Body of pancreas (tissue), 4 donors: ENCODE data around the gene CETN1. TPM values are rescaled to one million over a fixed set of nuclear protein-coding genes. Genes with fewer than 3 reads are reported as not detected.

Experiments
- ATAC-seq: fragments of 150-250 bp; one replicate; pipeline ENCODE4 v1.9.1; 2016
- DNase-seq, 4 donors: peaks; one replicate each; pipeline ENCODE4 v3.0.0-alpha.2; 2019
- H3K27ac ChIP-seq, 4 donors: fragments of 200-600 bp; sonication (generic); 1 replicate in 3 of 4; 2 replicates in 1 of 4; pipeline versions ENCODE4 v1.5.1 to v1.6.1; 2016 to 2019; ENCODE audit warnings: mild to moderate bottlenecking in 1 of 4, mixed read lengths in 1 of 4, moderate library complexity in 1 of 4
- H3K27me3 ChIP-seq, 2 donors: fragments of 200-600 bp; sonication (generic); one replicate each; pipeline ENCODE4 v1.6.0; 2016; ENCODE audit warnings: mild to moderate bottlenecking in 1 of 2
- H3K36me3 ChIP-seq, 2 donors: fragments of 200-600 bp; sonication (generic); replicated peaks in 1 of 2; 2 replicates each; pipeline ENCODE4 v1.5.1; 2016; ENCODE audit warnings: low read depth in 2 of 2; ENCODE audit not compliant: insufficient read depth in 1 of 2
- H3K4me1 ChIP-seq: fragments of 200-600 bp; sonication (generic); one replicate; pipeline ENCODE4 v1.6.0; 2016
- H3K4me3 ChIP-seq, 2 donors: fragments of 200-600 bp; sonication (generic); 1 replicate in 1 of 2; 2 replicates in 1 of 2; pipeline ENCODE4 v1.5.1; 2016 to 2019
- H3K9me3 ChIP-seq, 3 donors: fragments of 200-600 bp; sonication (generic); 1 replicate in 2 of 3; 2 replicates in 1 of 3; pipeline ENCODE4 v1.5.1; 2016
- POLR2A ChIP-seq, 3 donors: fragments of 450-650 bp; IDR thresholded peaks; one replicate each; pipeline ENCODE4 v1.6.1; 2016; ENCODE audit warnings: antibody characterized with exemption in 3 of 3, mild to moderate bottlenecking in 2 of 3
- WGBS, 2 donors: methylation state at CpG; one replicate each; pipeline ENCODE4 v1.1.5; 2017; 5-methylcytosine and 5-hydroxymethylcytosine counted together
- intact Hi-C: fragments of 100-400 bp; cut with DNase I; formaldehyde crosslinking; loops from one replicate; pipeline ENCODE4 v1.15.1; 2023
- total RNA-seq, 2 donors: library from RNA; depleted of rRNA; stranded (reverse); fragments of >200 nt; gene quantifications; one replicate each; pipeline ENCODE4 v1.1.0, GENCODE V29; 2016
- TF ChIP-seq, protein P1 (sequence below), 7 experiments: fragments of 450-650 bp in 4 of 7; fragments of 200-600 bp in 3 of 7; sonication (generic) in 3 of 7; IDR thresholded peaks; one replicate each; pipeline ENCODE4 v1.5.1; 2016 to 2019; ENCODE audit warnings: antibody characterized with exemption in 7 of 7

Gene CETN1
- total RNA-seq, 2 donors from 2014 or later, result not detected

DNA sequence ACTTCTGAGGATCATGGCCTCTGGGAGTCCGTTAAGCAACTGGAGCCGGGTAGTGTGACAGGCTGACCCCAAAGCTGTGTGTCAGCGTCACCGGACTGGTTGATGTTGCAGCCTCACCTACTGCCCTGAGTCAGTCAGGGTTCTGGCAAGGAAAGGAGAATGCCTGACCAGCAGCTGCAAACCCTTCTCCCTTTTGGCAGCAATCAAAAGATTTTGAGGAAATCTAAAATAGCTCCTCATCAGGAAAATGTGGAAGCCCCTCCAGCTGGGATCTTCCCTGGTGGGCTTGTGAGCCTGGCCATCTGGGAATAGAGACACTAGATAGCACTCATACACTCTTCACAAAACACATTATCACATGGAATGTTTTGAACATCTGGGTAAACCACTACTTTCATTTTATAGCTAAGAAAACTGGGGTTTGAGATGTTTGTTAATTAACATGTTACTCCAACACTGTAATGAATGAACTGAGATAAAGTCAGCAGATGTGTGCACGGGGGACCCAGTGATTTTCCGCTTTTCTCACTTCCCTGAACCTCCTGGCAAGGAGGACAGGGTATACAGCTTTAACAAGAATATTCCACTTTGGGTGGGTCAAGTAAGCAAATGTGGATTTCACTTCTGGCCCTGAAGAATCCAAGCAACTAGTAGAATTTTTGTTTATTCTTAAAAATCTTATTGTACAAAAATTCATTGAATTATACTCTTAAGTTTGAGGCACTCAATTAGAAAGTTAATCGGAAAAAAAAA lies 41.3 kb downstream of the CETN1 start:
- DNase-seq, result no peak
- Histone ChIP-seq H3K27ac (no peak overlapping the region), H3K4me1 (peaks cover 3% of the 10 kb centered on the region), H3K27me3 (no peaks in the 10 kb centered on the region), H3K4me3 (no peak overlapping the region), H3K9me3 (no peaks in the 10 kb centered on the region), H3K36me3 (no peaks in the 10 kb centered on the region)
- TF ChIP-seq, protein P1, sequence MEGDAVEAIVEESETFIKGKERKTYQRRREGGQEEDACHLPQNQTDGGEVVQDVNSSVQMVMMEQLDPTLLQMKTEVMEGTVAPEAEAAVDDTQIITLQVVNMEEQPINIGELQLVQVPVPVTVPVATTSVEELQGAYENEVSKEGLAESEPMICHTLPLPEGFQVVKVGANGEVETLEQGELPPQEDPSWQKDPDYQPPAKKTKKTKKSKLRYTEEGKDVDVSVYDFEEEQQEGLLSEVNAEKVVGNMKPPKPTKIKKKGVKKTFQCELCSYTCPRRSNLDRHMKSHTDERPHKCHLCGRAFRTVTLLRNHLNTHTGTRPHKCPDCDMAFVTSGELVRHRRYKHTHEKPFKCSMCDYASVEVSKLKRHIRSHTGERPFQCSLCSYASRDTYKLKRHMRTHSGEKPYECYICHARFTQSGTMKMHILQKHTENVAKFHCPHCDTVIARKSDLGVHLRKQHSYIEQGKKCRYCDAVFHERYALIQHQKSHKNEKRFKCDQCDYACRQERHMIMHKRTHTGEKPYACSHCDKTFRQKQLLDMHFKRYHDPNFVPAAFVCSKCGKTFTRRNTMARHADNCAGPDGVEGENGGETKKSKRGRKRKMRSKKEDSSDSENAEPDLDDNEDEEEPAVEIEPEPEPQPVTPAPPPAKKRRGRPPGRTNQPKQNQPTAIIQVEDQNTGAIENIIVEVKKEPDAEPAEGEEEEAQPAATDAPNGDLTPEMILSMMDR (IDR thresholded peaks at IDR 0.05), result no peak
- TF ChIP-seq POLR2A (IDR thresholded peaks at IDR 0.05), result no peak
- intact Hi-C loops, result loop anchor here (10.0 kb wide), 1 partner anchor 213 kb away; no protein-coding TSS in a partner anchor
- ATAC-seq, result no peak
- WGBS, 2 donors, result 69 to 70% methylated on average over 7 of the region's 7 CpGs

DNA sequence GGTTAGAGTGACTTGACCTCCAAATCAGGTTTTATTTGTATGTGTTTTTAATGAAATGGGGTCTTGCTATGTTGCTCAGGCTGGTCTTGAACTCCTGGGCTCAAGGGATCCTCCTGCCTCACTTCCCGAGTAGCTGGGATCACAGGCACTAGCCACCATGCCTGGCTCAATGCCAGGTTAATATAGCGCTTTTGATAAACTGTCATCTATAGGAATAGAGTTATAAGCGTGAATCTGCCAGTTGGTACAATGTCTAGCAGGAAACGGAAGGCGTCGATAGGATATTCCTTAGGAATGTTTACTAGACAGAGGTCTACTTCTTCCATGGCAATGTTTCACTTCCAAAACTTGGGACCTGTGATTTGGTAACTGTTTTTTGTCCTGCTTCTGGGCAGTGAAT lies 42.1 kb downstream of the CETN1 start:
- ATAC-seq, result no peak
- Histone ChIP-seq H3K27me3 (no peaks in the 10 kb centered on the region), H3K4me1 (peaks cover 3% of the 10 kb centered on the region), H3K4me3 (no peak overlapping the region), H3K9me3 (no peaks in the 10 kb centered on the region), H3K36me3 (no peaks in the 10 kb centered on the region), H3K27ac (no peak overlapping the region)
- WGBS, 2 donors, result 62 to 80% methylated on average over 6 of the region's 6 CpGs
- no peak for DNase-seq
- intact Hi-C loops, result loop anchor here (10.0 kb wide), 1 partner anchor 213 kb away; no protein-coding TSS in a partner anchor
- TF ChIP-seq, protein P1 (IDR thresholded peaks at IDR 0.05), result no peak
- TF ChIP-seq POLR2A (IDR thresholded peaks at IDR 0.05), result no peak

DNA sequence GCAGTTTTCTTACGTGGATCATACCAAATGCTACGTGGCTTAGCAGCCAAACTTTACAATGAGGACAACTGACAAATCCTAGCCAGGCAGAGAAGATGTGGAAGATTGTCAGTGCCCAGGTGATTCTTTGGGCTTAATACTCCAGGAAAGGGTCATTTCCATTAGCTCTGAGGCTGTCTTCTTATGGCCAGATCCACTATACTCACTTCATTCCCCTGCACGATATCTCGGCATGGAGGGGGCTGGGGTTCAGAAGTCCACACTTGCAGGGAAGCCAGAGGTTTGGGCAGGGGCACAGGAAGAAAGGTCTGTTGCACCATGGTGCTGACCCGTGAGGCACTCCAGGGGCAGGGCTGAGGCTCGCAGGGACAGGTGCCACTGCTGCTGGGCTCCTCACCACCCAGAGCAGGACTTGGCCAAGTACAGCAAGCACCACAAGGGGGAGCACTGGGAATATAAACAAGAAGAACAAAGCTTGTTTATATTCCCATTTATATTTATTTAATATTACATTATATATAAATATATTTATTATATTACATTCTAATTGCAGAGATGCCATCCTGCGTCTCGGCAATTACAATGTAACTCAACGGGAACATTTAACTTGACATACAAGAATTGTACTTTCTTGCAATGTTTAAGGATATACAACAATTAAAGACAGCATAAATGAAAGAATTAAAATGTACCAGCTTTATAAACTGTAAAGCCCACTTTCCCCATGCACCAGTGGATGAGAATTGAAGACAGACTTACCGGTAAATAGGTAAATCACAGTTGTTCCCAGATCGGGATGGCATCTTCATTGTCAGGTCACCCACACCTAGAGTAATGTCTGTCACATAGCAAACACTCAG lies 43.8 kb downstream of the CETN1 start:
- H3K9me3 ChIP-seq, result no peaks in the 10 kb centered on the region
- intact Hi-C loops, result loop anchor here (10.0 kb wide), 1 partner anchor 211 kb away; no protein-coding TSS in a partner anchor
- no peaks in the 10 kb centered on the region for H3K36me3 ChIP-seq
- peak; percentile 76 for ATAC-seq
- no peaks in the 10 kb centered on the region for H3K27me3 ChIP-seq
- WGBS, 2 donors, result 45 to 49% methylated on average over 11 of the region's 11 CpGs
- H3K27ac ChIP-seq, result no peak overlapping the region
- H3K4me3 ChIP-seq, result no peak overlapping the region
- TF ChIP-seq POLR2A (IDR thresholded peaks at IDR 0.05), result no peak
- TF ChIP-seq, protein P1 (IDR thresholded peaks at IDR 0.05), result peak; percentile 46 to 82 (median 58)
- peaks cover 3% of the 10 kb centered on the region for H3K4me1 ChIP-seq
- peak; percentile 74 to 87 (median 76) for DNase-seq

DNA sequence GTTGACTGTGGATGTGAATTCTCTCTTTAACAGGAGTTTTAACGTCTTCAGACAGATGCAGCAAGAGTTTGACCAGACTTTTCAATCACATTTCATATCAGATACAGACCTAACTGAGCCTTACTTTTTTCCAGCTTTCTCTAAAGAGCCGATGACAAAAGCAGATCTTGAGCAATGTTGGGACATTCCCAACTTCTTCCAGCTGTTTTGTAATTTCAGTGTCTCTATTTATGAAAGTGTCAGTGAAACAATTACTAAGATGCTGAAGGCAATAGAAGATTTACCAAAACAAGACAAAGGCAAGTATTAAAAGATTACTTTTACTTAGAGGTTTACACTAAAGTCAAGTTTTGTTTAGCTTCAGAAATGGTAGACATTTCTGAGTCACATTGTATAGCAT lies 47.1 kb downstream of the CETN1 start:
- no peaks in the 10 kb centered on the region for H3K36me3 ChIP-seq
- WGBS, 2 donors, result 64 to 69% methylated on average over 2 of the region's 2 CpGs
- ATAC-seq, result no peak
- H3K27ac ChIP-seq, result no peak overlapping the region
- H3K27me3 ChIP-seq, result no peaks in the 10 kb centered on the region
- H3K9me3 ChIP-seq, result no peaks in the 10 kb centered on the region
- TF ChIP-seq POLR2A (IDR thresholded peaks at IDR 0.05), result no peak
- TF ChIP-seq, protein P1 (IDR thresholded peaks at IDR 0.05), result no peak
- no peak for DNase-seq
- intact Hi-C loops, result loop anchor here (10.0 kb wide), 1 partner anchor 208 kb away; no protein-coding TSS in a partner anchor
- H3K4me1 ChIP-seq, result peaks cover 3% of the 10 kb centered on the region
- no peak overlapping the region for H3K4me3 ChIP-seq
